GM12878 (cell line): ENCODE results near the gene SLC24A4. TPM values are rescaled to one million over a fixed set of nuclear protein-coding genes. Genes with fewer than 3 reads are reported as not detected.

Experiments
- ATAC-seq: fragments of 200-7000 bp; cut with Tn5 transposase; 3 replicates; pipeline ENCODE4 v1.9.1; 2020; ENCODE audit warnings: mild to moderate bottlenecking, moderate library complexity
- BruUV-seq: library from RNA; stranded (reverse); fragments of 400-500 nt; replicated peaks from 2 replicates; lab custom pipeline; 2021; lab: Mats Ljungman, UMichigan
- CTCF ChIA-PET: fragments of 300-600 bp; sonication (Branson Sonifier 250); formaldehyde crosslinking; extraction: SDS; loops from one replicate; lab custom pipeline; 2021; ENCODE audit warnings: inconsistent platforms; lab: Yijun Ruan, JAX
- POLR2A ChIA-PET: fragments of 350-600 bp; formaldehyde crosslinking; extraction: SDS; loops from one replicate; lab custom pipeline; 2021; ENCODE audit warnings: inconsistent platforms; lab: Charles Lee
- RAD21 ChIA-PET: fragments of 300-600 bp; sonication (Branson Sonifier 250); formaldehyde crosslinking; loops from one replicate; lab custom pipeline; 2023; ENCODE audit warnings: antibody characterized with exemption; ENCODE audit not compliant: unreplicated experiment; lab: Charles Lee
- SMC1A ChIA-PET: fragments of 300-600 bp; sonication (Branson Sonifier 250); formaldehyde crosslinking; loops from one replicate; lab custom pipeline; 2023; ENCODE audit not compliant: unreplicated experiment, uncharacterized antibody; lab: Charles Lee
- DNase-seq: peaks from one replicate; pipeline ENCODE4 v3.0.0-alpha.2; 2011; ENCODE audit warnings: low read depth, low spot score
- FAIRE-seq: peaks from 3 replicates; lab custom pipeline; 2011; peaks lifted over from hg19 to GRCh38; lab: Jason Lieb, UNC
- H2AFZ ChIP-seq: 2 replicates; pipeline ENCODE4 v1.6.0; 2011; ENCODE audit warnings: low read depth, low read length, control low read depth; ENCODE audit not compliant: control insufficient read depth
- H3K27ac ChIP-seq: 2 replicates; pipeline ENCODE4 v1.5.1; 2011; ENCODE audit warnings: control low read depth; ENCODE audit not compliant: control insufficient read depth, insufficient read depth
- H3K27me3 ChIP-seq, 2 experiments: replicated peaks in 1 of 2; 2 replicates each; pipeline versions ENCODE4 v1.6.0 to v1.6.1; 2011; ENCODE audit warnings: low read length in 1 of 2; ENCODE audit not compliant: control insufficient read depth in 2 of 2, insufficient read depth in 2 of 2
- H3K36me3 ChIP-seq, 2 experiments: 2 replicates each; pipeline ENCODE4 v1.5.1; 2011; ENCODE audit warnings: low read length in 1 of 2; ENCODE audit not compliant: control insufficient read depth in 2 of 2, insufficient read depth in 2 of 2
- H3K4me1 ChIP-seq: 2 replicates; pipeline ENCODE4 v1.6.1; 2011; ENCODE audit warnings: mild to moderate bottlenecking, low read length, moderate library complexity, mixed read lengths; ENCODE audit not compliant: control insufficient read depth, insufficient read depth
- H3K4me2 ChIP-seq: 2 replicates; pipeline ENCODE4 v1.6.0; 2011; ENCODE audit warnings: control low read depth; ENCODE audit not compliant: control insufficient read depth, insufficient read depth
- H3K4me3 ChIP-seq: fragments of 200-600 bp; sonication (generic); 2 replicates; pipeline ENCODE4 v1.5.1; 2016
- H3K79me2 ChIP-seq: 2 replicates; pipeline ENCODE4 v1.6.0; 2011; ENCODE audit warnings: low read length; ENCODE audit not compliant: control insufficient read depth, insufficient read depth
- H3K9ac ChIP-seq: 2 replicates; pipeline ENCODE4 v1.8.0; 2011; ENCODE audit warnings: low read length, control low read depth, mixed read lengths; ENCODE audit not compliant: control insufficient read depth, insufficient read depth
- H3K9me3 ChIP-seq: replicated peaks from 3 replicates; pipeline ENCODE4 v1.5.1; 2011; ENCODE audit warnings: mild to moderate bottlenecking, low read length; ENCODE audit not compliant: control insufficient read depth, insufficient read depth
- H4K20me1 ChIP-seq: 2 replicates; pipeline ENCODE4 v1.6.0; 2011; ENCODE audit not compliant: control insufficient read depth, insufficient read depth
- ASH2L ChIP-seq: fragments of 300-600, 200-600 bp; sonication (generic); IDR thresholded peaks from 2 replicates; pipeline ENCODE4 v1.6.1; 2017; ENCODE audit warnings: low read depth, mild to moderate bottlenecking, borderline replicate concordance
- BACH1 ChIP-seq: fragments of 450-650 bp; IDR thresholded peaks from 2 replicates; pipeline ENCODE4 v1.6.1; 2017; ENCODE audit warnings: mild to moderate bottlenecking, borderline replicate concordance
- EP300 ChIP-seq, 2 experiments: fragments of 150-350 bp in 1 of 2; IDR thresholded peaks; 2 replicates each; pipeline ENCODE4 v1.6.1; 2011 to 2012; ENCODE audit warnings: low read depth in 2 of 2, low read length in 2 of 2, borderline replicate concordance in 1 of 2, improper control_type of control experiment in 1 of 2, inconsistent platforms in 1 of 2; ENCODE audit not compliant: control insufficient read depth in 1 of 2
- KDM1A ChIP-seq: fragments of 200-600 bp; sonication (generic); IDR thresholded peaks from 2 replicates; pipeline ENCODE4 v1.6.1; 2016; ENCODE audit warnings: borderline replicate concordance
- MYC ChIP-seq: IDR thresholded peaks from 2 replicates; pipeline ENCODE4 v1.6.1; 2011; ENCODE audit warnings: mild to moderate bottlenecking, low read length, moderate library complexity, inconsistent platforms; ENCODE audit not compliant: insufficient read depth, insufficient replicate concordance, insufficient read length, severe bottlenecking
- PAX5 ChIP-seq: IDR thresholded peaks from 2 replicates; pipeline ENCODE4 v1.6.1; 2011; ENCODE audit warnings: low read depth, low read length, borderline replicate concordance
- TAF1 ChIP-seq: IDR thresholded peaks from 2 replicates; pipeline ENCODE4 v1.6.1; 2011; ENCODE audit warnings: mild to moderate bottlenecking, low read depth, low read length, borderline replicate concordance
- ZNF622 ChIP-seq: fragments of 450-650 bp; IDR thresholded peaks from 2 replicates; pipeline ENCODE4 v1.6.1; 2017; ENCODE audit warnings: mild to moderate bottlenecking, inconsistent platforms
- WGBS: methylation state at CpG from one replicate; pipeline ENCODE4 v1.1.6; 2016; ENCODE audit warnings: low lambda C conversion rate; ENCODE audit not compliant: insufficient replicate concordance, insufficient coverage; ENCODE audit errors: missing lambda C conversion rate; 5-methylcytosine and 5-hydroxymethylcytosine counted together
- in situ Hi-C: fragments of 300-500 bp; cut with MboI; formaldehyde crosslinking; loops from 9 replicates; pipeline ENCODE4 v1.14.3; 2018; ENCODE audit warnings: mixed read lengths
- intact Hi-C: fragments of 100-400 bp; cut with micrococcal nuclease; formaldehyde crosslinking; loops from one replicate; pipeline ENCODE4 v1.14.2; 2022; ENCODE audit not compliant: unreplicated experiment
- polyA plus RNA-seq, 11 experiments: library from polyadenylated mRNA; depleted of rRNA in 4 of 11; unstranded in 6 of 11; stranded (reverse) in 5 of 11; fragments of >200 nt; fragmentation: Nextera tagmentation in 4 of 11; fragmentation: Illumina TruSeq in 1 of 11; extraction: Ambion mirVana in 4 of 11; extraction: Trizol in 1 of 11; gene quantifications; 1 replicate in 1 of 11; 2 replicates in 10 of 11; pipeline versions ENCODE4 v1.2.1 to v1.2.3, GENCODE V29; 2011 to 2016; ENCODE audit warnings: inconsistent platforms in 2 of 11, missing spikeins in 2 of 11, low read depth in 1 of 11
- total RNA-seq, 4 experiments: library from RNA; depleted of rRNA in 3 of 4; stranded (reverse); fragments of >200 nt in 3 of 4; fragmentation: Illumina TruSeq in 1 of 4; extraction: Trizol in 1 of 4; gene quantifications; 2 replicates each; pipeline versions ENCODE4 v1.2.1 to v1.2.3, GENCODE V29; 2013 to 2021
- TF ChIP-seq, protein P1 (sequence below): fragments of 450-650 bp; IDR thresholded peaks from 2 replicates; pipeline ENCODE4 v1.6.1; 2017; ENCODE audit warnings: mild to moderate bottlenecking
- TF ChIP-seq, protein P2 (sequence below): IDR thresholded peaks from 2 replicates; pipeline ENCODE4 v1.6.1; 2011; ENCODE audit warnings: borderline replicate concordance, low read depth, mild to moderate bottlenecking, moderate library complexity, mixed read lengths, low read length; ENCODE audit not compliant: insufficient read depth; ENCODE audit errors: extremely low read length
- TF ChIP-seq, protein P3 (sequence below): fragments of 450-650 bp; formaldehyde crosslinking; IDR thresholded peaks from 2 replicates; pipeline ENCODE4 v1.4.0; 2022; ENCODE audit warnings: mild to moderate bottlenecking, moderate library complexity

Gene SLC24A4
- total and polyA plus RNA-seq, 10 of the 15 experiments (the other 5 are each of a cell fraction or from before 2014, with no cell fraction given), result under 0.01 to 0.46 (median 0.04) TPM; not detected in 5

DNA sequence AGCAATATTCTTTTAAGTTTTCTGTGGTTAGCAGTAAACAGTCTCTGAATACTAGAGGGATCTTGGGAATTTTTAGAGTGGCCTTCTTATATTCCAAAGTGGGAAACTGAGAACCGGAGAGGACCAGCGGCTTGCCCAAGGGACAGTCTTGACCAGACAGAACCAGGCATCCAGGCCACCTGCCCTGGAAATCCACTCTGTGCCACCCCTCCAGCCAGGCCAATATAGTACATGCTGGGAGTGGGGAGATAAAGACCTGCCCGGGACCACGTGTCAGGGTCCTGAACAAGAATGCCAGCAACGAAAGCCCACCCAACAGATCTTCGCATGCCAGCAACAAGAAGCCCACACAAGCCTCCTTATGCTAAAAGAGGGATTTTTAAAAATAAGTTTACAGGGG is 141.2 kb downstream of the SLC24A4 start:
- no peaks in the 10 kb centered on the region for H4K20me1 ChIP-seq
- H3K4me3 ChIP-seq, result no peak overlapping the region
- H3K36me3 ChIP-seq, result no peaks in the 10 kb centered on the region
- CTCF ChIA-PET, result no interaction called here
- POLR2A ChIA-PET, result no interaction called here
- DNase-seq, result no peak
- H3K9ac ChIP-seq, result no peak overlapping the region
- no peak overlapping the region for H3K4me2 ChIP-seq
- FAIRE-seq, result no peak
- no peak overlapping the region for H2AFZ ChIP-seq
- no peaks in the 10 kb centered on the region for H3K79me2 ChIP-seq
- no TSS peak for BruUV-seq
- intact Hi-C loops (no loop called here), in situ Hi-C loops (no loop called here)
- WGBS, result 86% methylated on average over 6 of the region's 6 CpGs
- RAD21 ChIA-PET, result no interaction called here
- H3K27me3 ChIP-seq, result no peaks in the 10 kb centered on the region
- SMC1A ChIA-PET, result no interaction called here
- H3K4me1 ChIP-seq, result peaks cover 16% of the 10 kb centered on the region
- H3K9me3 ChIP-seq, result peaks cover 7% of the 10 kb centered on the region; the same call in 2 of the 3 replicates
- TF ChIP-seq TAF1, result no peak
- TF ChIP-seq ASH2L, result no peak
- no peak for ATAC-seq
- no peak overlapping the region for H3K27ac ChIP-seq

DNA sequence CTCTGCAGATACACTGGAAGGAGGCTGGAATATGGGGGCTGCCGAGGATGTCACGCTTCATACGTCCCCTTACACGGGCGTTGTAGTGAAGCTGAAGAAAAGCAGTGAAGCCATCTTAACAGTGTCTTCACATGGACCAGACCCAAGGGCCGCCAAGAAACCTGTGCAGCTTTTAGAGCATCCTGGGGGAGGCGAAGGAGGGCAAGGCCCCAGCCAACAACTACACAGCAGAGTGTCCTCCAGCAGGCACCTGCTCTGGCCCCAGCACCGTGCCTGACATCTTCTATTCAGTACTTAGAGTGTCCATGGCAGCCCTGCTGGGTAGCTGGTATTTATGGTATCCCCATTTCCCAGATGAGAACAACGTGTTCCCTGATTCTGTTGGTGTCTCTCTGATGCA is 141.8 kb downstream of the SLC24A4 start:
- DNase-seq (no peak), FAIRE-seq (no peak), ATAC-seq (no peak)
- H3K4me1 ChIP-seq, result peaks cover 16% of the 10 kb centered on the region
- peaks cover 7% of the 10 kb centered on the region; the same call in 2 of the 3 replicates for H3K9me3 ChIP-seq
- ChIA-PET CTCF (interaction anchor here (0.5 to 0.9 kb wide), 3 partner anchors 10 to 256 kb away, joined by 3 to 6 read pairs (median 3); no protein-coding TSS in a partner anchor), SMC1A (interaction anchor here (1.8 kb wide), 1 partner anchor 42 kb away, joined by 4 read pairs; no protein-coding TSS in a partner anchor), POLR2A (no interaction called here), RAD21 (no interaction called here)
- WGBS, result 64% methylated on average over 9 of the region's 9 CpGs
- no peak overlapping the region for H3K4me2 ChIP-seq
- H3K9ac ChIP-seq, result no peak overlapping the region
- BruUV-seq, result no TSS peak
- intact Hi-C loops (no loop called here), in situ Hi-C loops (no loop called here)
- no peaks in the 10 kb centered on the region for H3K36me3 ChIP-seq
- H4K20me1 ChIP-seq, result no peaks in the 10 kb centered on the region
- H3K4me3 ChIP-seq, result no peak overlapping the region
- H3K79me2 ChIP-seq, result no peaks in the 10 kb centered on the region
- H2AFZ ChIP-seq, result no peak overlapping the region
- H3K27me3 ChIP-seq, result no peaks in the 10 kb centered on the region
- no peak overlapping the region for H3K27ac ChIP-seq
- TF ChIP-seq, protein P1, sequence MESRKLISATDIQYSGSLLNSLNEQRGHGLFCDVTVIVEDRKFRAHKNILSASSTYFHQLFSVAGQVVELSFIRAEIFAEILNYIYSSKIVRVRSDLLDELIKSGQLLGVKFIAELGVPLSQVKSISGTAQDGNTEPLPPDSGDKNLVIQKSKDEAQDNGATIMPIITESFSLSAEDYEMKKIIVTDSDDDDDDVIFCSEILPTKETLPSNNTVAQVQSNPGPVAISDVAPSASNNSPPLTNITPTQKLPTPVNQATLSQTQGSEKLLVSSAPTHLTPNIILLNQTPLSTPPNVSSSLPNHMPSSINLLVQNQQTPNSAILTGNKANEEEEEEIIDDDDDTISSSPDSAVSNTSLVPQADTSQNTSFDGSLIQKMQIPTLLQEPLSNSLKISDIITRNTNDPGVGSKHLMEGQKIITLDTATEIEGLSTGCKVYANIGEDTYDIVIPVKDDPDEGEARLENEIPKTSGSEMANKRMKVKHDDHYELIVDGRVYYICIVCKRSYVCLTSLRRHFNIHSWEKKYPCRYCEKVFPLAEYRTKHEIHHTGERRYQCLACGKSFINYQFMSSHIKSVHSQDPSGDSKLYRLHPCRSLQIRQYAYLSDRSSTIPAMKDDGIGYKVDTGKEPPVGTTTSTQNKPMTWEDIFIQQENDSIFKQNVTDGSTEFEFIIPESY, result no peak
- TF ChIP-seq KDM1A (no peak), PAX5 (no peak), EP300 (IDR thresholded peaks at IDR 0.05; ENCODE audit: borderline replicate concordance in 1 of 2, control insufficient read depth in 1 of 2, low read depth in 2 of 2, low read length in 2 of 2) (no peak), ZNF622 (no peak), BACH1 (no peak), MYC (no peak)
- TF ChIP-seq, protein P2, sequence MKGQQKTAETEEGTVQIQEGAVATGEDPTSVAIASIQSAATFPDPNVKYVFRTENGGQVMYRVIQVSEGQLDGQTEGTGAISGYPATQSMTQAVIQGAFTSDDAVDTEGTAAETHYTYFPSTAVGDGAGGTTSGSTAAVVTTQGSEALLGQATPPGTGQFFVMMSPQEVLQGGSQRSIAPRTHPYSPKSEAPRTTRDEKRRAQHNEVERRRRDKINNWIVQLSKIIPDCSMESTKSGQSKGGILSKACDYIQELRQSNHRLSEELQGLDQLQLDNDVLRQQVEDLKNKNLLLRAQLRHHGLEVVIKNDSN, result no peak
- TF ChIP-seq, protein P3, sequence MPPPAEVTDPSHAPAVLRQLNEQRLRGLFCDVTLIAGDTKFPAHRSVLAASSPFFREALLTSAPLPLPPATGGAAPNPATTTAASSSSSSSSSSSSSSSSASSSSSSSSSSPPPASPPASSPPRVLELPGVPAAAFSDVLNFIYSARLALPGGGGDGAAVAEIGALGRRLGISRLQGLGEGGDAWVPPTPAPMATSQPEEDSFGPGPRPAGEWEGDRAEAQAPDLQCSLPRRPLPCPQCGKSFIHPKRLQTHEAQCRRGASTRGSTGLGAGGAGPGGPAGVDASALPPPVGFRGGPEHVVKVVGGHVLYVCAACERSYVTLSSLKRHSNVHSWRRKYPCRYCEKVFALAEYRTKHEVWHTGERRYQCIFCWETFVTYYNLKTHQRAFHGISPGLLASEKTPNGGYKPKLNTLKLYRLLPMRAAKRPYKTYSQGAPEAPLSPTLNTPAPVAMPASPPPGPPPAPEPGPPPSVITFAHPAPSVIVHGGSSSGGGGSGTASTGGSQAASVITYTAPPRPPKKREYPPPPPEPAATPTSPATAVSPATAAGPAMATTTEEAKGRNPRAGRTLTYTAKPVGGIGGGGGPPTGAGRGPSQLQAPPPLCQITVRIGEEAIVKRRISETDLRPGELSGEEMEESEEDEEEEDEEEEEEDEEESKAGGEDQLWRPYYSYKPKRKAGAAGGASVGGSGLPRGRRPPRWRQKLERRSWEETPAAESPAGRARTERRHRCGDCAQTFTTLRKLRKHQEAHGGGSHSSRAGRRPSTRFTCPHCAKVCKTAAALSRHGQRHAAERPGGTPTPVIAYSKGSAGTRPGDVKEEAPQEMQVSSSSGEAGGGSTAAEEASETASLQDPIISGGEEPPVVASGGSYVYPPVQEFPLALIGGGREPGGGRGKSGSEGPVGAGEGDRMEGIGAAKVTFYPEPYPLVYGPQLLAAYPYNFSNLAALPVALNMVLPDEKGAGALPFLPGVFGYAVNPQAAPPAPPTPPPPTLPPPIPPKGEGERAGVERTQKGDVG (CRISPR knock-in tag), result no peak
